Renal cortex interstitium (tissue), 11 donors: ENCODE results near the gene ERP44. TPM values are rescaled to one million over a fixed set of nuclear protein-coding genes. Genes with fewer than 3 reads are reported as not detected.
"Not testable (repeated sequence)": the region's sequence is repeated elsewhere in the genome, so short reads cannot be mapped to it uniquely, and the experiment has no call there.

Experiments
- DNase-seq, 11 donors: peaks; one replicate each; pipeline ENCODE4 v3.0.0-alpha.2; 2013; ENCODE audit warnings: low read depth in 9 of 11, low spot score in 4 of 11; ENCODE audit errors: extremely low read depth in 1 of 11
- polyA plus RNA-seq, 3 donors: library from polyadenylated mRNA; unstranded; fragments of 120-200 nt; gene quantifications; one replicate each; pipeline ENCODE4 v1.2.1, GENCODE V29; 2013; ENCODE audit not compliant: insufficient read length in 3 of 3

Gene ERP44
- polyA plus RNA-seq, 3 donors = 33.8 to 40.7 (median 35.4) TPM

GRCh38 chr9:100038472-100038871 lies 60.3 kb downstream of the ERP44 start:
- no peak for DNase-seq

- no peak for DNase-seq
Measured at GRCh38 chr9:100033877-100034551, 64.8 kb downstream of the ERP44 start.

GRCh38 chr9:100030548-100030947 lies 68.3 kb downstream of the ERP44 start:
- no peak for DNase-seq

- no peak for DNase-seq
Measured at GRCh38 chr9:100029251-100029650, 69.5 kb downstream of the ERP44 start.

- DNase-seq = peak; percentile 37 to 62 (median 52)
Measured at GRCh38 chr9:100028201-100028784, 70.5 kb downstream of the ERP44 start.

GRCh38 chr9:100027543-100027942 lies 71.3 kb downstream of the ERP44 start:
- no peak for DNase-seq

GRCh38 chr9:100021931-100022330 lies 76.9 kb downstream of the ERP44 start:
- no peak for DNase-seq

GRCh38 chr9:100020121-100020795 lies 78.5 kb downstream of the ERP44 start:
- DNase-seq = no peak

- no peak for DNase-seq
Measured at GRCh38 chr9:100019541-100019940, 79.3 kb downstream of the ERP44 start.

GRCh38 chr9:100014846-100015245 lies 84.0 kb downstream of the ERP44 start:
- no peak for DNase-seq

- DNase-seq = no peak
Measured at GRCh38 chr9:100013573-100013972, 85.2 kb downstream of the ERP44 start.

- DNase-seq = no peak
Measured at GRCh38 chr9:100012279-100012678, 86.5 kb downstream of the ERP44 start.

- peak in 9 of 11 donors; percentile 1 to 22 (median 13) for DNase-seq
Measured at GRCh38 chr9:100011062-100011681, 87.6 kb downstream of the ERP44 start.

GRCh38 chr9:99999797-100000196 lies 99.0 kb downstream of the ERP44 start:
- no peak for DNase-seq

GRCh38 chr9:99998866-99999265 lies 99.9 kb downstream of the ERP44 start:
- no peak for DNase-seq

GRCh38 chr9:99998266-99998665 lies 100.5 kb downstream of the ERP44 start:
- DNase-seq = no peak

GRCh38 chr9:99990508-99990907 lies 108.3 kb downstream of the ERP44 start:
- DNase-seq = not testable (repeated sequence)

- DNase-seq = no peak
Measured at GRCh38 chr9:99986642-99987041, 112.2 kb downstream of the ERP44 start.

- DNase-seq = no peak
Measured at GRCh38 chr9:99980598-99980997, 118.2 kb downstream of the ERP44 start.

- no peak for DNase-seq
Measured at GRCh38 chr9:99978221-99978620, 120.6 kb downstream of the ERP44 start.
